IPS DF 4.7 (cell line): ENCODE results near the gene KIF21B.
"Not testable (repeated sequence)": the region's sequence is repeated elsewhere in the genome, so short reads cannot be mapped to it uniquely, and the experiment has no call there.

Experiments
- DNase-seq: peaks from one replicate; pipeline ENCODE4 v3.0.0-alpha.2; 2013; ENCODE audit warnings: low spot score; ENCODE audit errors: extremely low read depth

The KIF21B gene

GRCh38 chr1:200945111-200945510 is 78.4 kb downstream of the KIF21B start:
- DNase-seq, result no peak

DNA sequence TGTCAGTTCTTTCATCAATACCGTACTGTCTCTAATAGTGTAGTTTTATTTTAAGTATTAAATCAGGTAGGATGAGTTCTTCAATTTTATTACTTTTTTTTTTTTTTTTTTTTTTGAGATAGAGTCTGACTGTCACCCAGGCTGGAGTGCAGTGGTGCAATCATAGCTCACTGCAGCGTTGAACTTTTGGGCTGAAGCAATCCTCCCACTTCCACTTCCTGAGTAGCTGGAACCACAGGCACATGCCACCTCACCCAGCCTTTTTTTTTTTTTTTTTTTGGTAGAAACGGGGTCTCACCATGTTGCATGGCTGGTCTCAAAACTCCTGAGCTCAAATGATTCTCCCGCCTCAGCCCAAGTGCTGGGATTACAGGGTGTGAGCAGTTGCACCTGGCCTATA is 84.6 kb downstream of the KIF21B start:
- no peak for DNase-seq

DNA sequence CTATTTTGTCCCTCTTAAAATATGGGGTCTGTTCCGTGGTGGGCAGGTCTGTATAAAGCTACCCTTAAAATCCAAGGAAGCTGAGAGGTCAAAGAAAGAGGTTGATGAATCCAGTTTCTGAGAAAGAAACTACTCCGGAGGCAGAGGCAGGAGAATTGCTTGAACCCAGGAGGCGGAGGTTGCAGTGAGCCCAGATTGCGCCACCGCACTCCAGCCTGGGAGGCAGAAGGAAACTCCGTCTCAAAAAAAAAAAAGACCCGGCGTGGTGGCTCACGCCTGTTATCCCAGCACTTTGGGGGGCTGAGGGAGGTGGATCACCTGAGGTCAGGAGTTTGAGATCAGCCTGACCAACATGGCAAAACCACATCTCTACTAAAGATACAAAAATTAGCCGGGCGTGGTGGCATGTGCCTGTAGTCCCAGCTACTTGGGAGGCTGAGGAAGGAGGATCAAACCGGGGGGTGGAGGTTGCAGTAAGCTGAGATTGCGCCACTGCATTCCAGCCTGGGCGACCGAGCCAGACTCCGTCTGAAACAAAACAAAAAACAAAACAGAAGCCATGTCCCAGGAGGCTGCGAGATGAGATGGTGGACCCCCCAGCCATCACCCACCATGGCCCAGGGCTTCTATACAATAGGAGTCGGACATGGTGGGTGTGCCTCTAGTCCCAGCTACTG is 88.1 kb downstream of the KIF21B start:
- DNase-seq, result not testable (repeated sequence)

GRCh38 chr1:200934676-200935245 is 88.8 kb downstream of the KIF21B start:
- no peak for DNase-seq

- DNase-seq, result no peak
These were observed 91.7 kb downstream of the KIF21B start for GRCh38 chr1:200931776-200932175.

DNA sequence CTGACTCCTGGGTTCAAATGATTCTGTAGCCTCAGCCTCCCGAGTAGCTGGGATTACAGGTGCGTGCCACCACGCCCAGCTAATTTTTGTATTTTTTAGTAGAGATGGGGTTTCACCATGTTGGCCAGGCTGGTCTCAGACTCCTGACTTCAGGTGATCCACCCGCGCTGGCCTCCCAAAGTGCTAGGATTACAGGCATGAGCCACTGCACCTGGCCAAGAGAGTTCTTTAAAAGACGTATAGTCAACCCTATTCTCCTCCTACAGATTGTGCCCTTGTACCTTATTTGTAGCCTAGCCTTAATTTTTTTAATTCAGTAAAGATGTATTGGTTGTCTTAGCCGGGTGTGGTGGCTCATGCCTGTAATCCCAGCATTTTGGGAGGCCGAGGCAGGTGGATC is 93.2 kb downstream of the KIF21B start:
- not testable (repeated sequence) for DNase-seq

DNA sequence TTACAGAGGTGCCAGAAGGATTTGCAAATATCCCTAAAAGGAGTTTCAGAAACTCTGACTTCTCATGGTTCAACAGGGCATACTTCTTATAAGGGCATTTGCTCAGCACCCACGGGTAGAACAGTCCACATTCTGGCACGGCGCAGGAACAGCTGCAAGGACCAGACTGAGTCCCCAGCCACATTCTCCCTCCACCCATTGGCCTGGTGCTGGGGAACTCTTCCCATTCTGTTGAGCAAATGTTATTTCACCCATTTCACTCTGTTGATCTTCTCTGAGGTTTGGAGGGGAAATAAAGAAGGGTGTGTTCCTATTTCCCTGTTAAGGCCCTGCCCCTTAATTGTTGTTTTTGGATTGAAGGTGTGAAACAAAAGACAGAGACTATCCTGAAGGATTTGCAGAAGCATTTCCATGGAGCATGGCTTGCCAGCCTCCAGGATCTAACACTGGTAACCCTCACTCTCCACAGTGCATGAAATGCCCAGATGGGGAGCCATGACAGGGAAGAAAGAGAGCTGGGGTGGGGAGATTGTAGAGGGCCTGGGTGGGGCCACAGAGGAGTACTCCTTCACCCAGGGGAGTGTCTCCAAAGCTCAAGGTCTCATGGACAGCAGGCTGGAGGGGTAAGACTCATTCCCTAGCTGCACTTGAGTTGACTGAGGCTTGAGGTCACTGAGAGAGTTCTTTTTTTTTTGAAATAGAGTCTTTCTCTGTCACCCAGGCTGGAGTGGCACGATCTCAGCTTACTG is 93.8 kb downstream of the KIF21B start:
- no peak for DNase-seq

GRCh38 chr1:200925831-200926230 is 97.7 kb downstream of the KIF21B start:
- no peak for DNase-seq

GRCh38 chr1:200923601-200924000 is 99.9 kb downstream of the KIF21B start:
- no peak for DNase-seq

GRCh38 chr1:200922406-200922805 is 101.1 kb downstream of the KIF21B start:
- DNase-seq, result no peak

DNA sequence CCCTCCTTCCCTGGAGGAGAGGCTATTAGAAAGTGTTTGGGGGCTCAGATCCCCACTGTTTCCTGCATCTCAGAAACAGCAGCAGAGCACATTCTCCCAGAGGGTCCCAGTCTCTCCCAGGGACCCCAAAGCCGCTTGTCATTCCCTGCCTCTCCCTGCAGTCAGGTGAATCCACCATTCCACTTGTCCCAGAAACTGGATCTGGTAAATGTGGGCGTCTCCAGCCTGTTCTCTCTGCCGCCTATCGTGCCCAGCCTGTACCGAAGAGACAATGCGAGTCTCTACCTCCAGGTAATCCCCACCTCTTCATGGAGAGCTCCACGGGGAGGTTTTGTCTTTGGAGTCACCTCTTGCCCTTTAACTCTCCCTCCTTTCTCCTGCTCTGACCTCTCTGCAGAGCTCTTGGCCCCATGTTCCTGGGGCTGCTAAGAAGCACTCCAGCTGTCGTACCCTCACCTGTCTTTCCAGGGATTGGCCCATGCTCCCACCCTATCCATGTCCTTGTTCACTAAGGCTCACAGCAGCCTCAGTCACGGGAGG is 101.9 kb downstream of the KIF21B start:
- DNase-seq, result no peak
